ENCODE data around the gene RIMS1.
A peak's percentile ranks its signal among the peaks of the same experiment; 100 is the strongest.

RIMS1 gene

DNA sequence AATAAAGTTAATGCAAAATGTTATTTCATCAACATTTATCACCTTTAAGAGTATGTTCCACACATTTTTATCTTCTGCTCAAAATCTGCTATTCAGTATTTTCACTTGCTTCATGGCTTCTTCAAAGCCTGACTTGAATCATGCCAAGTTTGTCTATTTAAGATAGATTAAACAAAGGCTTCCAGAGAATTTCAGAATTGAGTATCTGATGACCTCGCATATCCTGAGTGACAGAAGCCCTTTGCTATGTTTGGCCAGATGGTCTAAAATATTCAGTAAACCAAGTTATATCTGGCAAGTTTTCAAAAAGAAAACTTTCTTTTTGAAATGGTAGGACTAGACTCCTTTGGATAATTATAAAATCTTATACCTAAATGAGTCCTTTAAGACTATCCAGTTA lies 386.6 kb downstream of the RIMS1 start:
- Histone ChIP-seq H3K27ac (ENCODE audit: low read depth, low read length, severe bottlenecking) (no peak overlapping the region), H3K4me1 (ENCODE audit: control insufficient read depth, insufficient read depth, low read length, poor library complexity, severe bottlenecking) (no peaks in the 10 kb centered on the region), H3K4me3 (ENCODE audit: extremely low read depth, insufficient read depth, low read length, poor library complexity, severe bottlenecking) (no peak overlapping the region), H3K36me3 (ENCODE audit: control insufficient read depth, insufficient read depth, low read length) (no peaks in the 10 kb centered on the region), H3K9me3 (ENCODE audit: control insufficient read depth, low read length) (no peaks in the 10 kb centered on the region)
- WGBS, 2 experiments (ENCODE audit: insufficient coverage in 2 of 2), result no CpG with 5 or more reads among the region's 1 CpG

DNA sequence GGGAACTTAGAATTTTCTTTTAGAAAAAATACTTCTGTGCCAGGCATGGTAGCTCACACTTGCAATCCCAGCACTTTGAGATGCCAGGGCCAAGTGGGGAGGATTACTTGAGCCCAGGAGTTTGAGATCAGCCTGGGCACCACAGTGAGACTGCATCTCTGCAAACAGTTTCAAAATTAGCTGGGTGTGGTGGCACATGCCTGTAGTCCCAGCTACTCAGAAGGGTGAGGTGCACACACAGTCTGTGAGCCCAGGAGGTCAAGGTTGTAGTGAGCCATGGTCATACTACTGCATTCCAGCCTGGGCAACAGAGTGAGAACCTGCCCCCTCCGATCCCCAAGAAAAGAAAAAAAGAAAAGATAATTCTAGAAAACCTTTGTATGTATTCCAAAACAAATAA lies 389.5 kb downstream of the RIMS1 start:
- WGBS, 2 experiments (ENCODE audit: insufficient coverage in 2 of 2), result no CpG with 5 or more reads among the region's 1 CpG
- Histone ChIP-seq H3K27ac (ENCODE audit: low read depth, low read length, severe bottlenecking) (no peak overlapping the region), H3K4me1 (ENCODE audit: control insufficient read depth, insufficient read depth, low read length, poor library complexity, severe bottlenecking) (no peaks in the 10 kb centered on the region), H3K4me3 (ENCODE audit: extremely low read depth, insufficient read depth, low read length, poor library complexity, severe bottlenecking) (no peak overlapping the region), H3K36me3 (ENCODE audit: control insufficient read depth, insufficient read depth, low read length) (no peaks in the 10 kb centered on the region), H3K9me3 (ENCODE audit: control insufficient read depth, low read length) (no peaks in the 10 kb centered on the region)

DNA sequence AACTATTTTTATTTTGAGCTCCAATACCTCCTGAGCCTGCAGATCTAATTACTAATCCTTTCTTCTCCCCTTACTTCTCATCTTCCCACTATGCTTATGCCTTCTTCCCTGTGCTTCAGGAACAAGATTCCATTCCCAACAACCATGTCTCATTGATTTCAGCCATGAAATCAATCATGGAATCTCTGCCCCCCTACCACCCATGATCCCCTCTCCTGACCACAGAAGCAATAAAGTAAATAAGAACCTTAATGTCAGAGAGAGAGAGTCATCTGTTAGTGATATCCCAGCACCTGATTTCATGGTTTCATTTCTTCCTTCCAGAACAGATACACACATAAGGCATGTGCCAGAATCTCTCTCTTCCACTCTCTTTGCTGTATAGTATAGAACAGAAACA lies 395.9 kb downstream of the RIMS1 start:
- H3K4me1 ChIP-seq (ENCODE audit: control insufficient read depth, insufficient read depth, low read length, poor library complexity, severe bottlenecking), result peaks cover 3% of the 10 kb centered on the region
- H3K9me3 ChIP-seq (ENCODE audit: control insufficient read depth, low read length), result no peaks in the 10 kb centered on the region
- H3K27ac ChIP-seq (ENCODE audit: low read depth, low read length, severe bottlenecking), result no peak overlapping the region
- no peaks in the 10 kb centered on the region for H3K36me3 ChIP-seq (ENCODE audit: control insufficient read depth, insufficient read depth, low read length)
- no peak overlapping the region for H3K4me3 ChIP-seq (ENCODE audit: extremely low read depth, insufficient read depth, low read length, poor library complexity, severe bottlenecking)

DNA sequence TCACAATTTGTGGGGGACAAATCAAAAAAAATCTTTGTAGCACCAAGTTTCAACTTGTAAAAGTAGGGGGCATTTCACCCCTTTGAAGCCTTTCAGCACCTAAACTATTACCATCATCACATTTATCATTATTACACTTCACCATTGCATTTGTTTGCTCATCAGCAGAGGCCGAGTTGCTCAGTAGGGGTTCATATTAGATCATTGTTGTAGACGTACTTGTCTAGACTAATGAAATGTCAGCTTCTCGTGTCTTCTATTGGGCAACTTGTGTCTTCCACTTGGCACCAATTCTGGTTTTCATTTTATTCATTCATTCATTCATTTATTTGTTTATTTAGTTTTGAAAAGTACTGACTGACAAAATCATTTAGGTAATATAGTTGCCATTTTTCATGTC lies 397.2 kb downstream of the RIMS1 start:
- 82% methylated on average over 2 of the region's 3 CpGs; no CpG with 5 or more reads in 1 of the 2 experiments for WGBS, 2 experiments (ENCODE audit: insufficient coverage in 2 of 2)
- Histone ChIP-seq H3K4me3 (ENCODE audit: extremely low read depth, insufficient read depth, low read length, poor library complexity, severe bottlenecking) (no peak overlapping the region), H3K9me3 (ENCODE audit: control insufficient read depth, low read length) (no peaks in the 10 kb centered on the region), H3K36me3 (ENCODE audit: control insufficient read depth, insufficient read depth, low read length) (no peaks in the 10 kb centered on the region), H3K27ac (ENCODE audit: low read depth, low read length, severe bottlenecking) (no peak overlapping the region), H3K4me1 (ENCODE audit: control insufficient read depth, insufficient read depth, low read length, poor library complexity, severe bottlenecking) (peaks cover 9% of the 10 kb centered on the region)

DNA sequence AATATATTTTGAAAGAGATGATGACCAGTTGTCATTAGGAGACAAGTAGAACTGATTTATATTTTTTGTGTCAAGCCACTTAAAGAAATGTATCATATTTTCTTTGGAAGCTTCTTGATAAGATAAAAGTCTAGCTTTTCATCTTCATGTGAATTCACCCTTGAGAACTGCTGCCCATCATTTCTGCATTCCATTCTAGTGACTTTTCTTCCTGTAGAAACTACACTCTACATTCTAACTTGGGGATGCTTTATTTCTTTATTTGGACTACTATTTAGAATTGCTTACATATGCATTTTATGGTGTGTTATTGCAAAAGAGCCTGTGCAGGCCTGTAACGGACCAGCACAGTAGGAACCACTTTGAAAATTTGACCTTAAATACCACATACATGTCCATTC lies 400.6 kb downstream of the RIMS1 start:
- WGBS, 2 experiments (ENCODE audit: insufficient coverage in 2 of 2), result no CpG with 5 or more reads among the region's 1 CpG
- peaks cover 18% of the 10 kb centered on the region for H3K4me1 ChIP-seq (ENCODE audit: control insufficient read depth, insufficient read depth, low read length, poor library complexity, severe bottlenecking)
- no peaks in the 10 kb centered on the region for H3K9me3 ChIP-seq (ENCODE audit: control insufficient read depth, low read length)

DNA sequence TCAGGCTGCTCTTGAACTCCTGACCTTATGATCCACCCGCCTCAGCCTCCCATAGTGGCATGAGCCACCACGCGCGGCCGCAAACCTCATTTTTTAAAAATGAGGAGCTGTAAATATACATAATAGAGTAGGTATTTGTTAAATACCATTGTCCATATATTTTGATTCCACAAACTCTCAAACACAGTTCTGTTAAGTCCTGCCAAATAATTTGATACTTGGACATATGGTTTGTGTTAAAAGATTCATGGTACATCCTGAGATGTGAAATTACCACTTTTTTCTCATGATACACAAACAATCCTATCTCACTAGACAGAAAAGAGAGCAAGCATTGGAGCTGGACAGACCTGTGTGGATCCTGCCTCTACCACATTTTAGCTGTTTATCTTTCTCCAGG lies 401.5 kb downstream of the RIMS1 start:
- Histone ChIP-seq H3K4me1 (ENCODE audit: control insufficient read depth, insufficient read depth, low read length, poor library complexity, severe bottlenecking) (peaks cover 18% of the 10 kb centered on the region), H3K27ac (ENCODE audit: low read depth, low read length, severe bottlenecking) (no peak overlapping the region), H3K9me3 (ENCODE audit: control insufficient read depth, low read length) (no peaks in the 10 kb centered on the region), H3K4me3 (ENCODE audit: extremely low read depth, insufficient read depth, low read length, poor library complexity, severe bottlenecking) (no peak overlapping the region), H3K36me3 (ENCODE audit: control insufficient read depth, insufficient read depth, low read length) (no peaks in the 10 kb centered on the region)
- WGBS, 2 experiments (ENCODE audit: insufficient coverage in 2 of 2), result no CpG with 5 or more reads among the region's 5 CpGs

More for the DNA sequence above, 400.6 kb downstream of the RIMS1 start:
- H3K36me3 ChIP-seq (ENCODE audit: control insufficient read depth, insufficient read depth, low read length), result no peaks in the 10 kb centered on the region
- no peak overlapping the region for H3K4me3 ChIP-seq (ENCODE audit: extremely low read depth, insufficient read depth, low read length, poor library complexity, severe bottlenecking)
- peak overlapping the region; percentile 42 for H3K27ac ChIP-seq (ENCODE audit: low read depth, low read length, severe bottlenecking)

DNA sequence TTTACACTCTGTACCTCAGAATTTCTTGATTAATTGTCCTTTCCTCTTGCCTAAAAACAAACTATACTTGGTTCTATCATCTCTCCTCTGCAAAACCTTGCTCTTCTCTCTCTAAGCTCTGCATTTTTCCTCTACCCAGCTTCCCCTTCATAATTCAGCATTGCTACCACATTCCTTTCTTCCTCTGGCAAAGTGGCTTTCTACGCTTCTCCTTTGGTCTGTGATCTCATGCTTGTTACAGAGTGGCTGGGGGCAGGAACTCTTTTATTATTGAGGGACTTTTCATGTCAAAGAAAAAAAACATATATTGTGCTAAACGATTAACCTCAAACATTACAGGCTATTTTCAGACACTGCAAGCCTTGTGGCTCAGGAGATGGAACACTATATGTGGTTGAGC lies 402.2 kb downstream of the RIMS1 start:
- no peak overlapping the region for H3K4me3 ChIP-seq (ENCODE audit: extremely low read depth, insufficient read depth, low read length, poor library complexity, severe bottlenecking)
- no CpG with 5 or more reads among the region's 2 CpGs for WGBS, 2 experiments (ENCODE audit: insufficient coverage in 2 of 2)
- H3K9me3 ChIP-seq (ENCODE audit: control insufficient read depth, low read length), result no peaks in the 10 kb centered on the region
- peak overlapping the region; percentile 0 for H3K27ac ChIP-seq (ENCODE audit: low read depth, low read length, severe bottlenecking)
- H3K36me3 ChIP-seq (ENCODE audit: control insufficient read depth, insufficient read depth, low read length), result no peaks in the 10 kb centered on the region
- peaks cover 18% of the 10 kb centered on the region for H3K4me1 ChIP-seq (ENCODE audit: control insufficient read depth, insufficient read depth, low read length, poor library complexity, severe bottlenecking)

DNA sequence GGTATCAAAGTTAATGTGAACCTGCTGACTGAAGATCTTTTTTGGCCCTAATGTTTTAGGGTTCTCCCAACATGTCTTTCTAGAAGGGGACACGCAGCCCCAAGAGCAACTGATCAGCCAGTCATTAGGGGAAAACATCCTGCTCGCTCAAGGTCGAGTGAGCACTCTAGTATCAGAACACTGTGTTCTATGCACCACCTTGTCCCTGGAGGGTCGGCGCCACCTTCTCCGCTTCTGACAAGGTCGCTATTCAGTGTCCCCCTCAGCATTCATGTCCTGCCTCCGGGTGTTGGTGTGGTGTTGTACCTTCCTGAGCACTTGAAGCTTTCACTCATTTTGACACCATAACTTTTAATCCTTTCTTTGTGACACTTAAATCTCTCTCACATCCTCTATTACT lies 404.3 kb downstream of the RIMS1 start:
- H3K4me1 ChIP-seq (ENCODE audit: control insufficient read depth, insufficient read depth, low read length, poor library complexity, severe bottlenecking), result peaks cover 18% of the 10 kb centered on the region
- no peak overlapping the region for H3K4me3 ChIP-seq (ENCODE audit: extremely low read depth, insufficient read depth, low read length, poor library complexity, severe bottlenecking)
- WGBS, 2 experiments (ENCODE audit: insufficient coverage in 2 of 2), result 97 to 98% methylated on average over 5 to 6 of the region's 8 CpGs
- no peak overlapping the region for H3K27ac ChIP-seq (ENCODE audit: low read depth, low read length, severe bottlenecking)
- H3K36me3 ChIP-seq (ENCODE audit: control insufficient read depth, insufficient read depth, low read length), result no peaks in the 10 kb centered on the region
- H3K9me3 ChIP-seq (ENCODE audit: control insufficient read depth, low read length), result no peaks in the 10 kb centered on the region

DNA sequence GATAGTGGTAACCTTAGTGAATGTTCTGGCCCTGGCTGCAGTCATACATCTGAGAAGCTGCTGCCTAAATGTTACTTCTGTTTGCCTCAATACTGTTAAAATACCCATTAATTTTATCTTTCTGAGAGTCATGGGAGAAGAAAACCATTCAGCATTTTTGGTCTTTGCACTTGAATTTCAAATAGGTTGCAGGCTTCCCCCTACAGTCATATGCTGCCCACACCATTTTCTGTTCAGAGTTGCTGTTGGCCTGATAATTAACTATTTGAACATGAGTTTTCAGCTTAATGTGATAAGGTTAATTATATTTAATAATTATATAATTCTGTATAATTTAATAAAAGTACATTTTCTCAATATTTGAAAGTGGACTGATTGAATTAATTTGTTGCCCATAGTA lies 410.0 kb downstream of the RIMS1 start:
- Histone ChIP-seq H3K27ac (ENCODE audit: low read depth, low read length, severe bottlenecking) (no peak overlapping the region), H3K4me3 (ENCODE audit: extremely low read depth, insufficient read depth, low read length, poor library complexity, severe bottlenecking) (no peak overlapping the region), H3K9me3 (ENCODE audit: control insufficient read depth, low read length) (no peaks in the 10 kb centered on the region), H3K4me1 (ENCODE audit: control insufficient read depth, insufficient read depth, low read length, poor library complexity, severe bottlenecking) (peaks cover 6% of the 10 kb centered on the region), H3K36me3 (ENCODE audit: control insufficient read depth, insufficient read depth, low read length) (no peaks in the 10 kb centered on the region)

DNA sequence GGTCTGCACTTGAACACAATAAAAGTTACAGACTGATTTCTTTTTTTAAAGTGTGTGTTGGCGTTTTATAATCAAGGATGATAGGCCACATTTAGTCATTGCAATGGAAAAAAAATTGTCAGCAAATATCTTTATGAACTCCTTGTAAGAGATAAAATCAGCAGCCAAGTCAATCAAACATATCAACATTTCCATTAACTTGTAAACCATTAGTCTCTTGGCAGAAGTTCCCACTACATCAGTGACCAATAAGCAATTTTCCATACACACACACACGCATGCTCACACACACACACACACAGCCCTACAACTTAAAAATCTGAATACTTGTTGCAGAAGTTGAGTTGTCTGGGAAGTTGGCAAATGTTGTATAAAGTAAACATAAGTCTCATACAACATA lies 419.6 kb downstream of the RIMS1 start:
- no peaks in the 10 kb centered on the region for H3K36me3 ChIP-seq (ENCODE audit: control insufficient read depth, insufficient read depth, low read length)
- H3K27ac ChIP-seq (ENCODE audit: low read depth, low read length, severe bottlenecking), result no peak overlapping the region
- no peak overlapping the region for H3K4me3 ChIP-seq (ENCODE audit: extremely low read depth, insufficient read depth, low read length, poor library complexity, severe bottlenecking)
- WGBS, 2 experiments (ENCODE audit: insufficient coverage in 2 of 2), result no CpG with 5 or more reads among the region's 2 CpGs
- no peaks in the 10 kb centered on the region for H3K4me1 ChIP-seq (ENCODE audit: control insufficient read depth, insufficient read depth, low read length, poor library complexity, severe bottlenecking)
- H3K9me3 ChIP-seq (ENCODE audit: control insufficient read depth, low read length), result no peaks in the 10 kb centered on the region

DNA sequence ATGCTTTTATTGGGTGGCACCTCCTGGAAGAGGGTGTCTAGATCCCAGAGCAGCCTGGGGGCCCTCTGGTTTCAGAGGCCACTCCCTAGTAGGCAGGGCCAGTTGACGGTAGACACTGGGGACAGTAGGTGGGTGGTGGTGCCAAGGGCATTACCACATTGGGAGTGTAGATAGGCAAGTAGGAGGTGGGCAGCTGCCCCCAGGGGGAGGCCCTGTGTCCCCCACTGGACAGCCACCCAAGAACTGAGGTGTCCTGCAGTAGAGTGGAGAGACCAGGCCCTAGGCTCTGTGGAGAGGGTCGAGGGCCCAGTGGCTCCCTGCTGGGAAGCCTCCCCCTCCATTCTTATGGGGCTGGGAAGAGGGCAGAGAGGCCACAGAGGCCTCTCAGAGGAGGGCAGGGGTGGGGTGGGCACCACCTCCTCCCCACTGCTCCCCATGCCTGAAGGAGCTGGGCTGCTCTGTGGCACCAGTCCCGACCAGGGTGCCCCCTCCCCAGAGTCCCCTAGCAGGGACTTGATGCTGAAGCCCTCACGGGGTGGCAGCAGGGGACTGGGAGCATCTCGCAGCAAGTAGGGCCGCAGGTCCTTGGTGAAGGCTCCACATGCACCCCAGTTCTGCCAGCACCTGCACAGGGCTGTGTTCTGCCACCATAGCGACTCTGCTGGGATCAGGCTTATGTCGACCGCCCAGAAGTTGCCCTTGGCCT lies 430.5 kb downstream of the RIMS1 start:
- WGBS, 2 experiments (ENCODE audit: insufficient coverage in 2 of 2), result 92 to 100% methylated on average over 5 of the region's 9 CpGs
- Histone ChIP-seq H3K9me3 (ENCODE audit: control insufficient read depth, low read length) (no peaks in the 10 kb centered on the region), H3K4me1 (ENCODE audit: control insufficient read depth, insufficient read depth, low read length, poor library complexity, severe bottlenecking) (no peaks in the 10 kb centered on the region), H3K27ac (ENCODE audit: low read depth, low read length, severe bottlenecking) (no peak overlapping the region), H3K36me3 (ENCODE audit: control insufficient read depth, insufficient read depth, low read length) (no peaks in the 10 kb centered on the region), H3K4me3 (ENCODE audit: extremely low read depth, insufficient read depth, low read length, poor library complexity, severe bottlenecking) (no peak overlapping the region)
